Psoas muscle (tissue), 8 donors: ENCODE data around the gene TPSAB1. TPM values are rescaled to one million over a fixed set of nuclear protein-coding genes. Genes with fewer than 3 reads are reported as not detected.
A peak's percentile ranks its signal among the peaks of the same experiment; 100 is the strongest.

Experiments
- ATAC-seq, 4 donors: fragments of 200-7000 bp; cut with Tn5 transposase; one replicate each; pipeline ENCODE4 v1.9.1; 2020; ENCODE audit warnings: moderate library complexity in 3 of 4, mild to moderate bottlenecking in 2 of 4
- DNase-seq, 2 donors: peaks; one replicate each; pipeline ENCODE4 v3.0.0-alpha.2; 2020
- H3K27ac ChIP-seq: fragments of 200-600 bp; one replicate; pipeline ENCODE4 v1.8.0; 2022
- H3K27me3 ChIP-seq, 3 donors: fragments of 200-600 bp in 1 of 3; one replicate each; pipeline versions ENCODE4 v1.6.1 to v1.8.0; 2013 to 2022; ENCODE audit warnings: low read length in 2 of 3, mild to moderate bottlenecking in 2 of 3, moderate library complexity in 1 of 3; ENCODE audit not compliant: insufficient read depth in 3 of 3
- H3K36me3 ChIP-seq, 2 donors: fragments of 200-600 bp in 1 of 2; one replicate each; pipeline versions ENCODE4 v1.6.1 to v1.8.0; 2013 to 2022; ENCODE audit warnings: low read depth in 1 of 2, mild to moderate bottlenecking in 1 of 2, moderate library complexity in 1 of 2; ENCODE audit not compliant: insufficient read depth in 1 of 2
- H3K4me1 ChIP-seq: fragments of 200-600 bp; one replicate; pipeline ENCODE4 v1.8.0; 2022
- H3K4me3 ChIP-seq: fragments of 200-600 bp; one replicate; pipeline ENCODE4 v1.8.0; 2022; ENCODE audit warnings: mild to moderate bottlenecking
- H3K9me3 ChIP-seq: fragments of 200-600 bp; one replicate; pipeline ENCODE4 v1.8.0; 2022
- WGBS, 3 donors: extraction: QIAGEN DNeasy Blood & Tissue Kit; methylation state at CpG; one replicate each; pipeline versions ENCODE4 v1.1.6 to v1.1.7; 2013; 5-methylcytosine and 5-hydroxymethylcytosine counted together
- intact Hi-C, 2 donors: fragments of 100-400 bp; cut with DNase I; formaldehyde crosslinking; loops; one replicate each; pipeline versions ENCODE4 v1.11.0 to v1.14.2; 2022
- polyA plus RNA-seq, 3 donors: library from polyadenylated mRNA; stranded (reverse); fragments of 200-250 nt; gene quantifications; one replicate each; pipeline ENCODE4 v1.2.3, GENCODE V29; 2013
- total RNA-seq, 4 donors: library from RNA; stranded (reverse); fragmentation: NEBNext Ultra II Directional in 2 of 4; extraction: Animal tissue kit (Norgen Biotek cat#: 25700) in 2 of 4; gene quantifications; one replicate each; pipeline versions ENCODE4 v1.2.1 to v1.2.4, GENCODE V29; 2021 to 2023
- TF ChIP-seq, protein P1 (sequence below): fragments of 200-600 bp; IDR thresholded peaks from one replicate; pipeline ENCODE4 v1.8.0; 2022; ENCODE audit warnings: antibody characterized with exemption
- donor health status: healthy with polysubstance abuse.
- donor health status: DM: no; HTN: no; CAD: no; lungs with moderate emphysema.
- donor health status: Bipolar disorder and iron deficiency.
- donor health status: healthy.
- donor health status: DM: yes; HTN: yes; CAD: no.
- donor health status: DM: no; HTN: no; CAD: no.
- donor health status: DM: no; HTN: no; CAD: no.
- donor health status: DM: yes; HTN: yes; CAD: no.

The TPSAB1 gene
- total and polyA plus RNA-seq, 7 donors, result 1.3 to 8.9 (median 4.0) TPM

DNA sequence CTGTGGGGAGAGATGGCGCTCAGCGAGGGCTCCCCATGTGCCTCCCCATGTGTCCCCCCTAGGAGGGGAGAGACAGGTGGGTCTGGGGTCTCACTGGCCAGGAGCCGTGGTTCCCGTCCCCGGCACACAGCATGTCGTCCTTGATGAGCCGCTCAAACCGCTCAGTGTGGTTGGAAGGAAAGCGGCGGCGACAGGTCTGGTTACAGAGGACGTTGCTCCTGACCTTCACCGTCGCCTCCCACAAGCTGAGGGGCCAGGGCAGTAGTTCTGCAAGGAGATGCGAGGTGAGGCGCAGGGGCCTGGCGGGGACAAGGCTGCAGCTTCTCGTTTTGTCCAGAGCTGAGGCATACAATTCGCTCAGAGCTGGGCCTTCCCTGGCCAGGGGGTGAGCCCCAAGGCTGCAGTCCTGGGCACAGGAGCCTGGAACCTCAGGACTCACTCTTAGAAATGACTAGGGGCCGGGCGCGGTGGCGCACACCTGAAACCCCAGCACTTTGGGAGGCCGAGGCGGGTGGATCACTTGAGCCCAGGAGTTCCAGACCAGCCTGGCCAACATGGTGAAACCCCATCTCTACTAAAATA is 46.1 kb downstream of the TPSAB1 start:
- Histone ChIP-seq H3K4me1 (no peaks in the 10 kb centered on the region), H3K27me3 (peaks cover 0 to 83% (median 31%) of the 10 kb centered on the region in 3 donors), H3K4me3 (no peak overlapping the region), H3K9me3 (no peaks in the 10 kb centered on the region), H3K36me3 (no peaks in the 10 kb centered on the region), H3K27ac (no peak overlapping the region)
- 75 to 82% (median 78%) methylated on average over 25 of the region's 25 CpGs for WGBS, 3 donors
- TF ChIP-seq, protein P1, sequence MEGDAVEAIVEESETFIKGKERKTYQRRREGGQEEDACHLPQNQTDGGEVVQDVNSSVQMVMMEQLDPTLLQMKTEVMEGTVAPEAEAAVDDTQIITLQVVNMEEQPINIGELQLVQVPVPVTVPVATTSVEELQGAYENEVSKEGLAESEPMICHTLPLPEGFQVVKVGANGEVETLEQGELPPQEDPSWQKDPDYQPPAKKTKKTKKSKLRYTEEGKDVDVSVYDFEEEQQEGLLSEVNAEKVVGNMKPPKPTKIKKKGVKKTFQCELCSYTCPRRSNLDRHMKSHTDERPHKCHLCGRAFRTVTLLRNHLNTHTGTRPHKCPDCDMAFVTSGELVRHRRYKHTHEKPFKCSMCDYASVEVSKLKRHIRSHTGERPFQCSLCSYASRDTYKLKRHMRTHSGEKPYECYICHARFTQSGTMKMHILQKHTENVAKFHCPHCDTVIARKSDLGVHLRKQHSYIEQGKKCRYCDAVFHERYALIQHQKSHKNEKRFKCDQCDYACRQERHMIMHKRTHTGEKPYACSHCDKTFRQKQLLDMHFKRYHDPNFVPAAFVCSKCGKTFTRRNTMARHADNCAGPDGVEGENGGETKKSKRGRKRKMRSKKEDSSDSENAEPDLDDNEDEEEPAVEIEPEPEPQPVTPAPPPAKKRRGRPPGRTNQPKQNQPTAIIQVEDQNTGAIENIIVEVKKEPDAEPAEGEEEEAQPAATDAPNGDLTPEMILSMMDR, result no peak
- no peak for DNase-seq
- intact Hi-C loops, result no loop called here
- ATAC-seq, result no peak

DNA sequence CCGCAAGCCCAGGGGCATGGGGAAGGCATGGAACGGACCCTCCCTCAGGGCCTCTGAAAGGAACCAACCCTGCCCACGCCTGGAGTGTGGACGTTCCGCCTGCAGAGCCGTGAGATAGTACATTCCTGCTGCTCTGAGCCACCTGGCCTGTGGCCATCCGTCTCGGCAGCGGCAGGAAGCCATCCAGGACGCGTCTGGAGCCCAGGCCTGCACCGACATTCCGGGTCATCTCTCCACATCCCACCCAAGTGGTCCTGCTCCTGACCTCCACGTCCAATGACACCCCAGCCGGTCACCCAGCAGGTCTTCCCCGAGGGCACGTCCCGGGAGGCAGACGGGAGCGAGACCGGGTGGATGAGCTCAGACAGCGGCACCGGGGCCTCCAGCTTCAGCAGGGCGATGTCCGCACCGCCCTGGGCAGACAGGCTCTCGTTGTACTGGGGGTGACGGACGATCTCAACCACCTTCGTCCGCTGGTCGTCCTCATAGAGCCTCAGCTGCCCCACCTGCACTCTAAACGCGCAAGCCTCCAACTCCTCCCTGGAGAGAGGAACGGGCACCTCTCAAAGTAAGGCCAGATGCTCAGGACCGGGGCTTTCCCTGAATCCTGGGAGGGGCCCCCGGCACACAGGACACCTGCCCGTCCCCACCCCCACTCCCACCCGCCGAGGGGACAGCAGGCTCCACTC is 47.6 kb downstream of the TPSAB1 start:
- DNase-seq (no peak), ATAC-seq (peak in 1 of 4 donors; percentile 28)
- intact Hi-C loops, result no loop called here
- Histone ChIP-seq H3K4me3 (no peak overlapping the region), H3K4me1 (no peaks in the 10 kb centered on the region), H3K36me3 (no peaks in the 10 kb centered on the region), H3K27me3 (peaks cover 0 to 75% (median 33%) of the 10 kb centered on the region in 3 donors), H3K27ac (no peak overlapping the region), H3K9me3 (no peaks in the 10 kb centered on the region)
- 23 to 33% (median 31%) methylated on average over 35 to 40 of the region's 40 CpGs for WGBS, 3 donors
- TF ChIP-seq, protein P1, result no peak

DNA sequence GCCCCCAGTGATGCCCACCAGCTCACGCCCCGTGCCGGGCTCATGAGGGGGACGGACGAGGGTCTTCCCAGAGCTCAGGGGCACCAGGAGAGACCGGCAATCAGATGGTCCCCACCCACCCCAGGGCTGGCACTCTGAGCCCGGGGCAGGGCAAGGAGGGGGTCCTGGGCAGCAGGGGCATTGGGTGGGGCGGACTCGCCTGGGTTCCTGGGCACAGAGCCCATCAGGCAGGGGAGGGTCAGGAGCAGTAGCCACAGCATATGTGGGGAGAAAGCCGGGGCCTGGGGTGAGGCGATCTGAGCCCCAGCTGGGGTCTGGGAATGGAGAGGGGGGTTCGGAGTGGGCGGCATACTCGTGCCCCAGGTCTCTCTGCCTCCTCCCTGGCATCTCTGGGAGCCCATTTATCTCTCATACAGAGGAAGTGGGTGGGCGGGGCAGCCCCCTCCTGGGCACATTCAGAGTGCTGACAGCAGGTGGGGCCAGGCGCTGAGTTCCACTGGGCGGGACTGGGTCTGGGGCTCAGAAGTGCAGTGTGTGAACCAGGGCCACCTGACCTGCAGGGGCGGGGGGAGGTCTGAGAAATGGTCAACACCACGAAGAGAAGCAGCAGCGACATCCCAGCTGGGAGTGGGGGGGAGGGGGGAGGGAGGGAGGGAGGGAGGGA is 48.4 kb downstream of the TPSAB1 start:
- Histone ChIP-seq H3K27ac (no peak overlapping the region), H3K4me3 (no peak overlapping the region), H3K27me3 (peaks cover 0 to 76% (median 30%) of the 10 kb centered on the region in 3 donors), H3K9me3 (no peaks in the 10 kb centered on the region), H3K36me3 (no peaks in the 10 kb centered on the region), H3K4me1 (no peaks in the 10 kb centered on the region)
- ATAC-seq (no peak), DNase-seq (no peak)
- TF ChIP-seq, protein P1, result no peak
- intact Hi-C loops, result no loop called here
- 19 to 31% (median 22%) methylated on average over 16 to 20 of the region's 20 CpGs for WGBS, 3 donors

DNA sequence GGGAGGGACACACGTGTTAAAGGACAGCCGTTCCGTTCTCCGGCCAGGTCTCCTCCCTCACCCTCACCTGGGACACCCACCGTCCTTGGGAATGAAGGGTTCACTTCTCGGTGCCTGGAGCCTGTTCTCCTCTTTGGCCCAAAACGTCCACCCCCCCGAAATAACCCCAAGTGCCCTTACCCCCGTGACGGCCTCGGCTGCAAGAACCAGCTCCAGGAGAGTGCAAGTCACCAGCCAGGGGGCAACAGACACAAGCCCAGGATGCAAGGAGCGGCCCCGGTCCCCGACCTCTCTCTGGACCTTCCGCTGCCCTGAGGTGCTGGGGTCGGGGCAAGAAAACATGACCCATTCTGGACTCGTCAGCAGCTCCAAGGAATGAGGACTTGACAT is 49.0 kb downstream of the TPSAB1 start:
- no peak overlapping the region for H3K27ac ChIP-seq
- TF ChIP-seq, protein P1, result no peak
- ATAC-seq, result no peak
- no peaks in the 10 kb centered on the region for H3K9me3 ChIP-seq
- no peaks in the 10 kb centered on the region for H3K36me3 ChIP-seq
- no peak overlapping the region for H3K4me3 ChIP-seq
- no peaks in the 10 kb centered on the region for H3K4me1 ChIP-seq
- H3K27me3 ChIP-seq, result peaks cover 0 to 75% (median 32%) of the 10 kb centered on the region in 3 donors
- no peak for DNase-seq
- WGBS, 3 donors, result 6 to 9% (median 8%) methylated on average over 15 to 17 of the region's 17 CpGs
- intact Hi-C loops, result no loop called here
